Midbrain (tissue), 1 donor: ENCODE data around the gene WRNIP1.
"Not testable (repeated sequence)": the region's sequence is repeated elsewhere in the genome, so short reads cannot be mapped to it uniquely, and the experiment has no call there.

Experiments
- DNase-seq: peaks from one replicate; lab custom pipeline; 2025; lab: John Stamatoyannopoulos, UW

Gene WRNIP1

GRCh38 chr6:2741756-2742155 is 23.4 kb upstream of the WRNIP1 start:
- DNase-seq, result no peak

- DNase-seq, result no peak
These were observed 21.6 kb upstream of the WRNIP1 start for GRCh38 chr6:2743280-2744208.

DNA sequence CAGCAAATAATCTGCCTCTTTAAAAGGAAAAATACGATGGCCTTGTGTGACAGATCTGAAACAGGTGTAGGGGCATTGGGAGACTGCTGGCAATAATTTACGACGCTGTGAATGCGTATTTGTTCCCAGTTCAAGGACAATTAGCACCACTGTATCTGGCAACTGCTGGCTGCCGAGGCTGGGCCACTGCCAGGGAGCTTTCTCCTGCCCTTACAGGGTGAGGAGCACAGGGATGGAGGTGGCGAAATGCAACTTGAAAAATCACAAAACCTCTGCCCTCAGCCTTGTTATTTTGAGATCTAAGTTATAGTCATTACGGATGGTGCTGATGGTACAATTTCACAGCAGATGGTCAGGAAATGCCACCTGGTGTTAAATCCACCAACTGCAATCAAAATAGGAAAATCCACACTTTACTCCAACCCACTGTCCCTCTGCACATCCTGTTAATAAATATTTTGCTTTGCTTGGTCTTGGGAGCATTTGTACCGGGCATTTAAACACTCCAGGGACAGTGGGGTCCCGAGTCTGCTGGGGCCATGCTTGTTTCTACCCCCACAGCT is 20.9 kb upstream of the WRNIP1 start:
- no peak for DNase-seq

DNA sequence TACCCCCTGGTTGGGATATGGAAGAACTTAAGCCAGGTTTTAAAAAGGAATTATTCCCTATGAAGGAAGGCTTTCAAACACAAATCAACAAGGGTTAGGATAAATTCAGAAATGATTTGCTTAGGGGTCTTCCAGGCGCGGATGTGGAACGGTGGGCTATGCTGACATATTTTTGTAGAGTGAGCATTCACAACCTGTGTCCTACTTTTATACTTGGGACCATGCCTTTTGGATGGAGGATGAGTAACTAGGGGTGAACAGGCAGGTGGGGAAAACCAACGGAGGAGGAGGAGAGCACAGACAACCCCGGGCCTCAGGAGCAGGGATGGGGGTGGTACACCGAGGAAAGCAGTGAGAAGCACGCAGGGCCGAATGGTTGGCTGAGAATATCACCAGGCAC is 20.4 kb upstream of the WRNIP1 start:
- DNase-seq, result no peak

GRCh38 chr6:2745246-2745645 is 19.9 kb upstream of the WRNIP1 start:
- no peak for DNase-seq

GRCh38 chr6:2746557-2747061 is 18.6 kb upstream of the WRNIP1 start:
- no peak for DNase-seq

GRCh38 chr6:2748183-2748582 is 17.0 kb upstream of the WRNIP1 start:
- DNase-seq, result no peak

DNA sequence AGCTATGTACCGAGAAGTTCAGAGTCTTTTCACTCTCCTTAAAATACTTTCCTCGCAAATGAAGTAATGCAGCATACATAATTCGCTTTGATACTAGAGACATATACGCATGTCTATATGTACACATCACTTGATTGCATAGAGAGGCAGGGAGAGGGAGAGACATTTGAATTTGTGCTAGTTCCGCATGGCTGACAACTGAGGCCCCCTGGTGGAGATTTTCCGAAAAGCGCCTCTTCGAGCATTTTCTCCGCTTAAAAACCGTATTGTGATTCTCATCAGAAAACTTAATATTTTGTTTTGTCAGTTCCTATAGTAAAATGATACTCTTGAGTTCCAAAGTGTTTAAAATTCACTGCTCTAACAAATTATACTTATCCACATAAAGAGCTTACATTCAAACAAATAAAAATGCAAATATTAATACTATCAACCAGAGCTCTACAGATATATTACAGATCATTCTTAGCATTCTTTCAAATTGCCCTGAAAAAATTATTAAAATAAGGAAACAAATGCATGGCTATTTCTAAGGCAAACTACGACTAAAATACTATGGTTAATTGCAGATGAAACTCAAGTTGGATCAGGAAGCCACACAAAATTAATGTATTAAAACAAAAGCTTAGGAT is 15.1 kb upstream of the WRNIP1 start:
- DNase-seq, result peak; percentile 84

DNA sequence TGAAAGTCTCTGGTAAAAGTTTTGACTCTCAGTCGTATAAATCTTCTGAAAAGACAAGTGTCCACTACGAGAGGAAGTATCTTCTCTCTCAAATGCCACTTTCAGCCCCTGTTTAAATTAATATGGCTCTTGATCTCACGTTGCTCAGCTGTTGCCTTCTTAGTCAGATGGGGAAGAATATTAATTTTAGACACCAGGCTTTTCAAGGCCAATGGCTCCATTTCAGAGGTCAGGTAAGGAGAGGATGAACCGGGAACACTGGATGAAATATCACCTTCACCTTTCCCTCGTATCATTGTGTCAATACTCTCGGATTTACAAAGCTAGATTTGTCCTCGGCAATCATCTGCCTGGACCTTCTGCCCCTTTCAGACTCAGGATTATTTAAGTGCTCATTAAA is 14.4 kb upstream of the WRNIP1 start, which contains the start of gene MYLK4:
TSS of gene MYLK4 (minus strand) at position 91 of the 400 bp plus-strand sequence. CDS start 1,628 bp downstream, outside the sequence.
- DNase-seq, result no peak

DNA sequence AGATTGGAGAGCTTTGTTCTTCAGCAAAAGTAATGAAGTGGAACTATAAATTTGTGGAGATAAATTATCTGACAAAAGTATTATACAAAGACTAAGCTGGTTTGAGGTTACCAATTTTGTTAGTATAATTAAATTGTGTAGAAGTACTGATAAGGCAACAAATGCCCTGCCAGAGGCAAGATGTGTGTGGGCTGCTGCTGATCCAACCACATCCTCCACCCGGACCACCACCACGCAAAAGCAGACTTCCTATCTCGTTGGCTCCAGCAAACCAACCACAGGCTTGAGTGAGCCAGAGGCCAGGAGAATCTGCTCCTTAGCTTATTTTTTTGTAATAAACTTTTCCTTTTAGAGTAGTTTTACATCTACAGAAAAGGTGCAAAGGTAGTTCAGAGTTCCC is 13.3 kb upstream of the WRNIP1 start:
- no peak for DNase-seq

GRCh38 chr6:2752477-2753109 is 12.6 kb upstream of the WRNIP1 start:
- DNase-seq, result no peak

DNA sequence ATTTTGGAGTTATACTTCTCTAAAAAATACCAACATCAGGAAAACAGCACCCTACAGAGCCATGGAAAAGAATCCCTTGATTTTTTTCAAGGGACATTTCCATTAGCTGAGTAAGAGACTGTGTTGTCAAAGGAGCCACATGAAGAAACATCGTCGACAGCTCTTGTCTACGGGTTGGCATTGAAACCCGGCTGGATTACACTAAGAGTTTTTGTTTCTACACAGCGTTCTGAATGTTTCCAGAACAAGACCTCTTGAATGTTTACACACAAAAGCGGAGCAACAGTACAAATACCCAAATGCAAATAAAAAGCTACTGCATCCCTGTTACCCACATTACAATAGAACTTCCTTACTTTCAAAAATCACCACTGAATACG is 12.1 kb upstream of the WRNIP1 start:
- peak; percentile 35 for DNase-seq

- DNase-seq, result no peak
These were observed 11.4 kb upstream of the WRNIP1 start for GRCh38 chr6:2753743-2754142.

DNA sequence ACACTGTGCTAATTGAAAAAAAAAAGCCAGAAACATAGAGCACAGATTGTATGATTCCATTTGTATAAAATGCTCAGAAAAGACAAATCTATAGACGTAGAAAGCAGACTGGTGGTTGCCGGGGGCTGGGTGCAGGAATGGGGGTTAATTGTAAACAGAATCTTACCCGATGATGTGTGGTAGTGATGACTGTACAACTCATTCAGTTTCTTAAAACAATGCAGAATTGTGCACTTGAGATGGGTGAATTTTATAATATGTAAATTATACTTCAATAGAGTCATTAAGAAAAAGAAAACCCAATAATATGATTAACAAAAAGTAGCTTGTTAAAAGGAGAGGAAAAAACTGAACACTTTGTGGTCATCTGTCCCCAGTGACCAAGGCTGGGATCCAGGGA is 10.8 kb upstream of the WRNIP1 start:
- no peak for DNase-seq

DNA sequence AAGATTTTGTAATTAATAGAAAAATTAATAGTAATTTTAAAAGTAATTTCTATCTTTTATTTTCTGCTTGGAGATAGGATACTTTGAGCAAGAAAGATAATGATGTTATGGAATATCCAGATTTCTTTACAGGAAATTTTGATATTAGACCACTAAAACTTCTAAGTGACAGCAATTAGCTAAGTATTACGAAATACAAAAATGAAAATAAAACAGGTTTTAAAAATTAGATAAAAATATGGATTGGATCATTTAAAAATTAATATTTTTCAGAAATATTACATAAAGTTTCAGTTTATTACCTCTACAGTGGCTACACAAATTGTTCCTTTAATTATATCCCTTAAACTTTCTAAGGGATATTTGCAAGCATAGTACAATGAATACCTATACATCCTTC is 10.3 kb upstream of the WRNIP1 start:
- no peak for DNase-seq

- no peak for DNase-seq
These were observed 9.7 kb upstream of the WRNIP1 start for GRCh38 chr6:2755456-2755855.

- DNase-seq, result no peak
These were observed 9.0 kb upstream of the WRNIP1 start for GRCh38 chr6:2756241-2756640.

DNA sequence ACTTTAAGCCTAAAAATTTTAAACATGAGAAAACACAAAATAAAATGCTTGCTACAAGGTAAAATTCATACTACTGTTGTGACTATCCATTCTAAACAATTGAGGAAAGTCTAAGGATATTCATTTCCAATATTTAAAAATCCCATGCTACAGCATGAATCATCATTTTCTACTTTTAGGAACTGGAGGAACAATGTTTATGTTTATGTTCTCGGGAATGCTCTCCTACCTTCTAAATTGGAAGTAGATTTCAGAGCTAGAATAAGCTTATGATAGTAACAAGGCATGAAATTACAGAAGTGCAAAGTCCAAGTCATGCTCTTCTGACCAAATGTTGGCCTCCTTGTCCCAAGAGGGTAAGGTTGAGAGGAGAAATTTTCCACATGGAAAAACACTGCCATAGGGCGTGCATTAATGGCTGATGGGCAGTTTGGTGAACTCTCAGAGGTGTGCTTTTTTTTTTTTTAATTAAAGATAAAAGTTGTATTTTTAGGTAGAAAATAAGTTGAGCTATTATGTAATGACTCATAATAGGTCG is 8.4 kb upstream of the WRNIP1 start:
- DNase-seq, result no peak

DNA sequence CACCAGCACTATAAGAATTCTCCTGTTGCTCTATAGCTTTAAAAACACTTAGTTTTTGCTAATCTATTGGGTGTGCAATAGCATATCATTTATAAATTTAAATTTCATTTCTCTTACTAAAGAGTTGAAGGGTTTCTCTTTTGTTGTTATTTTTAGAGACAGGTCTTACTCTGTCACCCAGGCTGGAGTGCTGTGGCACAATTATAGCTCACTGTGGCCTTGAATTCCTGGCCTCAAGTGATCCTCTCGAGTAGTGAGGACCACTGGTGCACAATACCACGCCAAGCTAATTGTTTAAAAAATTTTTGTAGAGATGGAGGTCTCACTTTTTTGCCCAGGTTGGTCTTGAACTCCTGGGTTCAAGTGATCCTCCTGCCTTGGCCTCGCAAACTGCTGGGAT is 6.2 kb upstream of the WRNIP1 start:
- no peak for DNase-seq

DNA sequence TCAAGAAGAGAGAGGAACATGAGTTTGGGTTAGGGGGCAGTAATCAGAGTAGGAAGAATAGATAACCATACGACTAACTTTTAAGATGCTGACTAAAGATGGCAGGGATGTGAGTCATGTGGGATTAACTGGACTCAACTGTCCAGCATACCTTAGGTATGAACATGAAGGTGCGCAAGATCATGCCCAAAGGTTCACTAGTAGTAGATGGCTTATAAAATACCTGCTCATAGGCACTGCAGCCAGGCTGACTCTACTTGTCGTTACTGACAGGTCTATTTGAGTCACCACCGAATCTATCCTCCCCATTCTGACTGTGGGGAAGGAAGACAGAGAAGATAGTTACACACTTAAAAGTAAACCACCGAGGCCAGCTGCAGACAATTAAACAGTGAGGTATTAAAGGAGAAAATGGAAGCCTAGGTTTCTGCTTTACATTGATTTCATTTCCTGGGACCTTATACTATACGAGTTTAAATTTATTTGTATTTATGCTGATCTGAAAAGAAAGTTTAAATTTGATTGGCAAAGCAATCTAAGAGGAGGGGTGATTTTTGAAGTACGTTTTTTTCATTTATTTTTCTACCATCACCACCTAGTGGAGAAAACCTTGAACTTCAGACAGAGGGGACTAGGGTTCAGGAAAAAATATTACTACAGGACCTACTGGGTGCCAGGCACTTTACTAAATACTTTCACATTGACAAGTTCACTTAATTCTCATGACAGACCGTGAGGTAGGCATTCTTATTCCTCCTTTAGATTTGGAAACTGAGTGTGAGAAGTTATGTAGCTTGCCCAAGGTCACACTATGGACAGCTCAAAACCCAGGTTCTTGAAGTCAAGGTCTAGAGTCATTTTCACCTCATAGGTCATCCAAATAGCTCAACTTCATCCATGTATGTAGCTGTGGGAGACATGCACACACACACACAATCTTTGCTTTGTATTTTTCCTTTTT is 4.0 kb upstream of the WRNIP1 start:
- DNase-seq, result no peak

DNA sequence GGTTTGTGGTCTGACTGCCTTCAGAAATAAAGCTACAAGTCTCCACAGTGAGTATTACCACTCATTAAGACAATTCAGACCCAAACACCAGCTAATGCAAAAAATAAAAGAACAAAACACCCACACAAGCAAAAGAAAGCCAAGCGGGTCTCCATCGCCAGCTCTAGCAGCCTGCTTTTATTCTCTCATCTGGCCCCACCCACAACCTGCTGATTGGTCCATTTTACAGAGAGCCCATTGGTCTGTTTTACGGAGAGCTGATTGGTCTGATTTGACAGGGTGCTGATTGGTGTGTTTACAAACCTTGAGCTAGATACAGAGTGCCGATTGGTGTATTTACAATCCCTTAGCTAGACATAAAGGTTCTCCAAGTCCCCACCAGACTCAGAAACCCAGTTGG is 2.3 kb upstream of the WRNIP1 start:
- not testable (repeated sequence) for DNase-seq
